NCI-H1436 (cell line): Measurements from ENCODE around the gene KCTD5.
"Not testable (repeated sequence)": the region's sequence is repeated elsewhere in the genome, so short reads cannot be mapped to it uniquely, and the experiment has no call there.

Experiments used
- DNase-seq: peaks from one replicate; lab custom pipeline; 2025; lab: John Stamatoyannopoulos, UW

The KCTD5 gene

DNA sequence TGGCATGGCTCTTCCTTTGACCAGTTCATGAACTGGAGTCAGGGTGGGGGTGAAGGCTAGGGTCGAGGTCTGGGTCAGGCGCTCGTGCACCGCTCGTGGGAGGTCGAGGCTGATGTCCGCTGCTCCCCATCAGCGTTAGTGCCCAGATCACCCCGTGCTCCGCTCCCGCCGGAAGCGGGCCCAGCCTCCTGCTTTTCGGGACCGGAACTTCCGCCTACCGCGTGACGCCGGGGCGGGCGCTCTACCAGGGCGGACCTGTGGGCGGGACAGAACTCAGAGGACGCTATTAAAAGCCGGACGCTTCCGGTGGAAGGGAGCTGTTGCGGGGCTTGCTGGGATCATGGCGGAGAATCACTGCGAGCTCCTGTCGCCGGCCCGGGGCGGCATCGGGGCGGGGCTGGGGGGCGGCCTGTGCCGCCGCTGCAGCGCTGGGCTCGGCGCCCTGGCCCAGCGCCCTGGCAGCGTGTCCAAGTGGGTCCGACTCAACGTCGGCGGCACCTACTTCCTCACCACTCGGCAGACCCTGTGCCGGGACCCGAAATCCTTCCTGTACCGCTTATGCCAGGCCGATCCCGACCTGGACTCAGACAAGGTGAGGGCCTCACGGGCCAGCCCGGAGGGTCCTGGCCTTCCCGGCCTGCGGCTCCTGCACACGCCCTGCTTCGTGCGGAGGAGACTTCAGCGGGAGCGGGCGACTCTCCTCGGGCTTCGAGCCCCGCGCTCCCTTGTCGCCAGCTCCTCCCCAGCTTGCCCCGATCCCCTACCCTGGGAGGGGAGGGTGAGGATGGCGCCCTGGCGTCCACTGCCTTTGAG, at the start of gene KCTD5:
KCTD5 (plus strand) TSS at position 315 of the 813 bp plus-strand sequence; CDS start at position 341, 26 bp downstream.
- DNase-seq = peak; percentile 92

GRCh38 chr16:2639071-2639721, 43.1 kb upstream of the KCTD5 start:
- DNase-seq = not testable (repeated sequence)

GRCh38 chr16:2639722-2640072, 42.6 kb upstream of the KCTD5 start:
- not testable (repeated sequence) for DNase-seq

- not testable (repeated sequence) for DNase-seq
These were observed 39.8 kb upstream of the KCTD5 start for GRCh38 chr16:2642561-2642960.

GRCh38 chr16:2644754-2645453, 37.4 kb upstream of the KCTD5 start:
- not testable (repeated sequence) for DNase-seq

DNA sequence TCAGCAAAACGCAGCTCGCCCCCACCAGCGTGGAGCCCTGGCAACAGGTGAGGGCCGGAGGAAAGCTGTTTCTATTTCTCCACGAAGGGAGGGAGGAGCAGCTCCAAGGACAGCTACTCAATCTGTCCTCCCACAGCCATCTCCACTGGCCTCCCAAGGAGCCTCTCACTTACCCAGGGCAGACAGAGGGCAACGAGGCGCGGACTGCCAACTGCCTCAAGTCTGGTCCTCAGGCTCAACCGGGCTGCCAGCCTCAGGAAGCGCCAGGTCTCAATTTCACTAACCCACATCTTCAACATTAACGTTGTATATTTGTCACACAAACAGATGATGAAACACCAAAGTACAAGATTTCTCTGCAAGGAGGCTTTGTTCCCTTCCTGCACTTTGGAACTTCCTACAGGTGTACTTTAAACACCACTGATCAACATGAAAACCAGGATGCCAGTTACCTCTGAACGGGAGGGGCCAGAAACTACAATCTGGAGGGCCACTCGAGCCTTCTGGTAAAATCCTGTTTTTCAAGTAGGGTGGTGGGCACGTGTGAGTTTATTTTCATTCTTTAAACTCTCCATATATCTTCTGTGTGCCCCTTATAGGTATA, 31.0 kb upstream of the KCTD5 start:
- not testable (repeated sequence) for DNase-seq

DNA sequence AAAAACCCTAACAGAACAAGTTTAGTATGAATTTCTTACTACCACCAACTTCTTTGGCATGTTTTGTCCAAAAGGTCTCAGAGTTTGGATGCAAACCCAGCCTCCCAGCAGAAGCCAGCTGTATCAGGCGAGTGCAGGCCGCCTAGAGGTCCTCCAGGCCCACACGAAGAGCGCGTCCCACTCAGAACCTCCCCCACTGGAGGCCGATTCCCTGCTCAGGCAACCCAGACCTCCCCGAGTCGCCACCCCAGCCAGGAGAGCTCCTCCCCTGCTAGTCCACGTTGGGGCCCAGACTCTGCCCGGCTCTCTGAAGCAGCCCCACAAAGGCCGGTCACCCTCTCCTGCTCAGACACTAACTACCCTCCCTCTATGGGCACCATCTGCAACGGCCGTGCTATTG, 28.4 kb upstream of the KCTD5 start:
- DNase-seq = not testable (repeated sequence)

- not testable (repeated sequence) for DNase-seq
These were observed 27.4 kb upstream of the KCTD5 start for GRCh38 chr16:2654949-2655348.

DNA sequence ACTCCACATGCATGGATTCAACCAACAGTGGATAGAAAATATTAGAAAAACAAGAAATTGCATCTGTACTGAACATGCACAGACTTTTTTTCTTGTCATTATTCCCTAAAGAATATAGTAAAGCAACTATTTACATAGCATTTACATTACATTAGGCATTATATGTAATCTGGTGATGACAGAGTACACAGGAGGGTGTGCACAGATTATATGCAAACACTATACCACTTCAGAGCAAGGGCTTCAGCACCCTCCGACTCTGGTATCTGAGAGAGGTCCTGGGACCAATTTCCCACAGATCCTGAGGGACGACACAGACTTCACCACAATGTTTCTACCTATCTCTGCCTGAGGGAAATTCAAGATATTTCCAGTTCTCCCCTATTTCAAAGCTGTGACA, 25.3 kb upstream of the KCTD5 start:
- no peak for DNase-seq

DNA sequence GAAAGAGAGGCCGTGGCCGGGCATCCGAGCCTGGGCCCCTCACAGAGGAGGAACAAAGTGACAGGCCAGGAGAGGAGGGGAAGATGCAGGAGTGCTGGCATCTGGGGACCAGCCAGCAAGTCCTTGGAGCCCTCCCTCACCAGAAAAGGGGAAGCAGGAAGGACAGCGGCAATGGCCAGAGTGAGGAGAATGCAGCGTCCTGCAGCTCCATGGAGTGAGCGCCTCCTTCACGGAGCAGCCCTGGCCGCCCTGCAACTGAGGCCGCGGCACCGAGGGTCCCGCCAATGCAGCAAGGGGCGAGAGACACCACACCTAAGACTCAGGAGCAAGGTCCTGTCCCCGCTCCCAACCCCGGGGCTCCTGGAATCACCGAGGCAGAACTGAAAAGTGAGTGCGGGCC, 24.5 kb upstream of the KCTD5 start:
- DNase-seq = not testable (repeated sequence)

- DNase-seq = not testable (repeated sequence)
These were observed 22.8 kb upstream of the KCTD5 start for GRCh38 chr16:2659560-2659959.

DNA sequence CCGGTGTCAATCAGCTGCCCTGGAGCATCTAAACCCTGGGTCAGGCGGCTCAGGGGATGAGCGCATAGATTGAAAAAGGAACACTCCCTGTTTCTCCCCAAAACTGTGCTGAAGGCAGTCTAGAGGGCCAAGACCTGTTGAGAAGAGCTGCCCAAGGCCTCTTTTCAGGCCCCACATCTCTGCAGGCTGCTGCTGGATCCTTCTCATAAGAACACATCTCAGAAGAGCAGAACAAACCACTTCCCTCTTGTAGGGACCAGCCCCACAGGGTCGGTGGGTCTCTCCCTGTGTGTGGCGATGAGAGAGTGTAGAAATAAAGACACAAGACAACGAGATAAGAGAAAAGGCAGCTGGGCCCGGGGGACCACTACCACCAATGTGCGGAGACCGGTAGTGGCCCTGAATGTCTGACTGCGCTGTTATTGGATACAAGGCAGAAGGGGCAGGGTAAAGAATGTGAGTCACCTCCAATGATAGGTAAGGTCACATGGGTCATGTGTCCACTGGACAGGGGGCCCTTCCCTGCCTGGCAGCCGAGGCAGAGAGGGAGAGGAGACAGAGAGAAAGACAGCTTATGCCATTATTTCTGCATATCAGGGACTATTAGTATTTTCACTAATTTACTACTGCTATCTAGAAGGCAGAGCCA, 22.2 kb upstream of the KCTD5 start:
- DNase-seq = not testable (repeated sequence)

DNA sequence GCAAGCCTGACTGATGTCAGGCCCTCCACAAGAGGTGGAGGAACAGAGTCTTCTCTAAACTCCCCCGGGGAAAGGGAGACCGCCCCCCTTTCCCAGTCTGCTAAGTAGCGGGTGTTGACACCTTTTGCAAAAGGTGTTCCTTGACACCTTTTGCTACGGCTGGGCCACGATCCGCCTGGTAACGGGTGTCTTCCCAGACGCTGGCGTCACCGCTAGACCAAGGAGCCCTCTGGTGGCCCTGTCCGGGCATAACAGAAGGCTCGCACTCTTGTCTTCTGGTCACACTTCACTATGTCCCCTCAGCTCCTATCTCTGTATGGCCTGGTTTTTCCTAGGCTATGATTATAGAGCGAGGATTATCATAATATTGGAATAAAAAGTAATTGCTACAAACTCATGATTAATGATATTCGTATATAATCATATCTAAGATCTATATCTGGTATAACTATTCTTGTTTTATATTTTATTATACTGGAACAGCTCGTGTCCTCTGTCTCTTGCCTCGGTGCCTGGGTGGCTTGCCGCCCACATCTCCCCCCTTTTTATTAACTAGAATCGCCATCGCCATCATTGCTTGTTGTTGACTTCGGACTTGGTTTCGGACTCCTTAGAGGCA, 21.5 kb upstream of the KCTD5 start:
- DNase-seq = not testable (repeated sequence)

- no peak for DNase-seq
These were observed 18.5 kb upstream of the KCTD5 start for GRCh38 chr16:2663553-2664546.

DNA sequence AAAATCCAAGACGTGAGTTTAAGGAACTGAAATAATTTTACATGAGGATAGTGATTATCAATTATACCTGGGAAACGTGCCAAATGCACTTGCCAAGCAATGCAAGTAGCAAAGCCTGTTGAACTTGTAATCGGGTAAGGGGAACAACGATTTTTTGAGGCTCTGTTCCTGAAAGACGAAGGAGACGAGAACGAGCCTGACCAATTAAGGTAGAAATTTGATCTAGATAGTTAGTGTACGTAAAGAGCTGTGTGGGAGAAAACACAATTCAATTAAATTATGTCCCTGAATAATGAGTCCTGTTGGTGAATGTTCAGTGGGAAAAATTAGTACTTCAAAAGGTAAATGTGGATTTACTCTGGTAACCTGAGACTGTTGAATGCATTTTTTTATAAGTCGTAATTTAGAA, 17.7 kb upstream of the KCTD5 start:
- DNase-seq = peak; percentile 56

DNA sequence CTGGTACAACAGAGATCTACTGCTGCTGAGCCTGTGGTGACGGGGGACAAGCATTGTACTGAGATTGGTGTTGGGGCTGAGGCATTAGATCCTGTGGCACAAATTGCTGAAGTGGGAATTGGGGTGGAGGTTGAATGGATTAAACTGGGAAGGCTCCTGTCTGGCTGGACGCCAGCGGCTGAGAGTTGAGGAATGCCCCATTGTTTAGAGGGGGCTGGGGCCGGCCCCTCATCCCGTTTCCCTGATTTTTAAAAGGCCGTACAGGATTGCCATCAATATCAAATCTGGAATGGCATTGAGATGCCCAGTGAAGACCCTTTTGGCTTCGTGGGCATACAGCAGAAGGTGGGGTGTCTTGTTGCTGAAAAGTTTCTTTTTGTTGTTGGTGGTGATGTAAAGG, 15.7 kb upstream of the KCTD5 start:
- DNase-seq = not testable (repeated sequence)

- not testable (repeated sequence) for DNase-seq
These were observed 12.7 kb upstream of the KCTD5 start for GRCh38 chr16:2669587-2669986.

DNA sequence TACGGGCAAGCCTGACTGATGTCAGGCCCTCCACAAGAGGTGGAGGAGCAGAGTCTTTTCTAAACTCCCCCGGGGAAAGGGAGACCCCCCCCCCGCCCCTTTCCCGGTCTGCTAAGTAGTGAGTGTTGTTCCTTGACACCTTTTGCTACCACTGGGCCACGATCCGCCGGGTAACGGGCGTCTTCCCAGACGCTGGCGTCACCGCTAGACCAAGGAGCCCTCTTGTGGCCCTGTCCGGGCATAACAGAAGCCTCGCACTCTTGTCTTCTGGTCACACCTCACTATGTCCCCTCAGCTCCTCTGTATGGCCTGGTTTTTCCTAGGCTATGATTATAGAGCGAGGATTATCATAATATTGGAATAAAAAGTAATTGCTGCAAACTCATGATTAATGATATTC, 12.3 kb upstream of the KCTD5 start:
- not testable (repeated sequence) for DNase-seq

GRCh38 chr16:2671193-2671592, 11.1 kb upstream of the KCTD5 start:
- DNase-seq = not testable (repeated sequence)

DNA sequence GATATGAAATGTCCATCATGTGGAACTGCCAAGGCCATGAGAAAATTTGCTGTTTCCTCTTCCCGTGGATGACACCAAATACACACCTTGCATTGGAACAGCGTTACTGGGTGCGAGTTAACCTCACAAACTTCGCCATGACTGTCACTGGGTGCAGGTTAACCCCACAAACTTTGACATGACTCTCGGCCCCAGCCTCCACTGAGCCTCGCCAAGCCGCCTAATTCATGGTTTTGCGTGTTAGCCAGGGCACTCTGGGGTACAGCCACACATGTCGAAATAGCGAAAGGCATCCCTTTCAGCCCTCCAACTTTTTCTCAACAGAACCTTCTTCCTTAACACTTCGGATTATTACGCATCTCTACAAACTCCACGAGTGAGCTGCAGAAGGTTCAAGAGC, 10.6 kb upstream of the KCTD5 start:
- no peak for DNase-seq
